Activated CD8-positive, alpha-beta T cell treated with anti-CD3 and anti-CD28 coated beads for 36 hours (primary cell): ENCODE measurements around the gene IL26. TPM values are rescaled to one million over a fixed set of nuclear protein-coding genes. Genes with fewer than 3 reads are reported as not detected.
"Not testable (repeated sequence)": the region's sequence is repeated elsewhere in the genome, so short reads cannot be mapped to it uniquely, and the experiment has no call there.

ENCODE experiments used
- ATAC-seq: fragments of 200-7000 bp; cut with Tn5 transposase; one replicate; pipeline ENCODE4 v1.10.0; 2021; ENCODE audit warnings: mild to moderate bottlenecking, moderate library complexity
- CTCF ChIA-PET: fragments of 350-600 bp; sonication (Branson Sonifier 250); formaldehyde crosslinking; loops from one replicate; lab custom pipeline; 2021; ENCODE audit warnings: antibody characterized with exemption; lab: Charles Lee
- POLR2A ChIA-PET: fragments of 350-600 bp; sonication (Branson Sonifier 250); formaldehyde crosslinking; loops from one replicate; lab custom pipeline; 2021; ENCODE audit warnings: antibody characterized with exemption; lab: Charles Lee
- DNase-seq: peaks from one replicate; pipeline ENCODE4 v3.0.0-alpha.2; 2020
- H3K27ac Mint-ChIP-seq: one replicate; pipeline ENCODE4 v1.8.0; 2021; ENCODE audit warnings: mild to moderate bottlenecking, mixed read lengths
- H3K27me3 Mint-ChIP-seq: one replicate; pipeline ENCODE4 v1.8.0; 2021; ENCODE audit warnings: mixed read lengths
- H3K36me3 Mint-ChIP-seq: one replicate; pipeline ENCODE4 v1.8.0; 2021; ENCODE audit warnings: low read depth, mixed read lengths
- H3K4me1 Mint-ChIP-seq: one replicate; pipeline ENCODE4 v1.8.0; 2021; ENCODE audit warnings: low read depth, mixed read lengths
- H3K4me3 Mint-ChIP-seq: one replicate; pipeline ENCODE4 v1.8.0; 2021; ENCODE audit warnings: mild to moderate bottlenecking, moderate library complexity, mixed read lengths
- H3K9me3 Mint-ChIP-seq: one replicate; pipeline ENCODE4 v1.8.0; 2021; ENCODE audit warnings: mixed read lengths
- CTCF ChIP-seq: fragments of 200-600 bp; IDR thresholded peaks from one replicate; pipeline ENCODE4 v1.8.0; 2022; ENCODE audit warnings: antibody characterized with exemption, mild to moderate bottlenecking
- intact Hi-C: fragments of 100-400 bp; cut with micrococcal nuclease; formaldehyde crosslinking; loops from one replicate; pipeline ENCODE4 v1.10.0; 2022
- total RNA-seq, 2 experiments: library from RNA; stranded (reverse); gene quantifications; one replicate each; pipeline ENCODE4 v1.2.3, GENCODE V29; 2021

IL26 gene
- total RNA-seq, 2 experiments from 2014 or later, result not detected

- Mint-ChIP-seq H3K4me3 (peak overlapping the region; percentile 20), H3K36me3 (no peaks in the 10 kb centered on the region), H3K4me1 (peaks cover 11% of the 10 kb centered on the region), H3K27ac (peak overlapping the region; percentile 53), H3K9me3 (no peaks in the 10 kb centered on the region), H3K27me3 (peaks cover 2% of the 10 kb centered on the region)
- DNase-seq, result peak; percentile 86
- intact Hi-C loops, result loop anchor here (1.0 kb wide), 1 partner anchor 94 kb away; no protein-coding TSS in a partner anchor
- ChIA-PET POLR2A (interaction anchor here (1.1 to 1.8 kb wide), 3 partner anchors 13 to 94 kb away, joined by 4 to 5 read pairs (median 4); no protein-coding TSS in a partner anchor), CTCF (interaction anchor here (0.6 to 6.1 kb wide), 63 partner anchors 10 to 500 kb away, joined by 3 to 146 read pairs (median 5); partner anchors contain the start of genes IFNG, IL22 and MDM1)
- peak; percentile 96 for TF ChIP-seq CTCF
- peak; percentile 92 for ATAC-seq
These were observed 2.4 kb downstream of the IL26 start for GRCh38 chr12:68223067-68223747.

- Mint-ChIP-seq H3K9me3 (no peaks in the 10 kb centered on the region), H3K36me3 (no peaks in the 10 kb centered on the region), H3K4me3 (no peak overlapping the region), H3K27me3 (peaks cover 5% of the 10 kb centered on the region), H3K4me1 (peaks cover 11% of the 10 kb centered on the region), H3K27ac (no peak overlapping the region)
- POLR2A ChIA-PET, result interaction anchor here (1.1 to 1.8 kb wide), 2 partner anchors 72 to 95 kb away, joined by 4 to 5 read pairs; no protein-coding TSS in a partner anchor
- no peak for DNase-seq
- CTCF ChIA-PET, result interaction anchor here (0.6 to 6.1 kb wide), 46 partner anchors 10 to 564 kb away, joined by 3 to 146 read pairs (median 6); partner anchors contain the start of genes IFNG and IL22
- intact Hi-C loops, result no loop called here
- TF ChIP-seq CTCF, result no peak
- no peak for ATAC-seq
These were observed 3.3 kb downstream of the IL26 start for GRCh38 chr12:68222326-68222725.

GRCh38 chr12:68221497-68221896, 4.1 kb downstream of the IL26 start:
- H3K9me3 Mint-ChIP-seq, result no peaks in the 10 kb centered on the region
- no peaks in the 10 kb centered on the region for H3K36me3 Mint-ChIP-seq
- ChIA-PET CTCF (interaction anchor here (1.3 to 6.1 kb wide), 6 partner anchors 9 to 182 kb away, joined by 4 to 146 read pairs (median 15); no protein-coding TSS in a partner anchor), POLR2A (no interaction called here)
- peaks cover 11% of the 10 kb centered on the region for H3K4me1 Mint-ChIP-seq
- intact Hi-C loops, result no loop called here
- no peak for TF ChIP-seq CTCF
- no peak overlapping the region for H3K27ac Mint-ChIP-seq
- DNase-seq, result no peak
- H3K4me3 Mint-ChIP-seq, result no peak overlapping the region
- peaks cover 5% of the 10 kb centered on the region for H3K27me3 Mint-ChIP-seq
- no peak for ATAC-seq

GRCh38 chr12:68210875-68211274, 14.7 kb downstream of the IL26 start:
- H3K27me3 Mint-ChIP-seq, result peaks cover 2% of the 10 kb centered on the region
- H3K36me3 Mint-ChIP-seq, result no peaks in the 10 kb centered on the region
- H3K27ac Mint-ChIP-seq, result no peak overlapping the region
- TF ChIP-seq CTCF, result no peak
- DNase-seq, result no peak
- H3K9me3 Mint-ChIP-seq, result no peaks in the 10 kb centered on the region
- ATAC-seq, result no peak
- H3K4me3 Mint-ChIP-seq, result no peak overlapping the region
- CTCF ChIA-PET, result interaction anchor here (0.8 to 4.3 kb wide), 2 partner anchors 12 to 171 kb away, joined by 3 to 24 read pairs; no protein-coding TSS in a partner anchor
- POLR2A ChIA-PET, result no interaction called here
- intact Hi-C loops, result no loop called here
- peaks cover 15% of the 10 kb centered on the region for H3K4me1 Mint-ChIP-seq

GRCh38 chr12:68209048-68209728, 16.4 kb downstream of the IL26 start:
- H3K9me3 Mint-ChIP-seq, ATAC-seq, H3K36me3 Mint-ChIP-seq, H3K27me3 Mint-ChIP-seq, H3K27ac Mint-ChIP-seq, H3K4me3 Mint-ChIP-seq, POLR2A ChIA-PET, DNase-seq: not testable (repeated sequence)
- CTCF ChIA-PET, result interaction anchor here (1.1 kb wide), 1 partner anchor 14 kb away, joined by 5 read pairs; no protein-coding TSS in a partner anchor
- intact Hi-C loops, result loop anchor here (10.0 kb wide), 1 partner anchor 164 kb away; no protein-coding TSS in a partner anchor
- peaks cover 15% of the 10 kb centered on the region for H3K4me1 Mint-ChIP-seq
